Spleen (tissue), 7 donors: ENCODE measurements around the gene SECTM1.

ENCODE experiments used
- CTCF ChIP-seq, 11 experiments: fragments of 200-600 bp in 7 of 11; fragments of 450-650 bp in 4 of 11; sonication (generic) in 4 of 11; IDR thresholded peaks in 8 of 11; conservative IDR thresholded peaks in 3 of 11; 1 replicate in 7 of 11; 2 replicates in 4 of 11; pipeline versions ENCODE4 v1.4.0 to v1.8.0; 2016 to 2021; ENCODE audit warnings: antibody characterized with exemption in 11 of 11, inconsistent platforms in 4 of 11, mild to moderate bottlenecking in 1 of 11
- POLR2A ChIP-seq, 3 donors: fragments of 450-650 bp; IDR thresholded peaks; one replicate each; pipeline ENCODE4 v1.5.1; 2017; ENCODE audit warnings: antibody characterized with exemption in 3 of 3, mild to moderate bottlenecking in 1 of 3
- POLR2AphosphoS5 ChIP-seq, 3 donors: sonication (generic); formaldehyde crosslinking; IDR thresholded peaks; one replicate each; pipeline ENCODE4 v1.5.1; 2017; ENCODE audit warnings: antibody characterized with exemption in 3 of 3
- donor health status: DM: no; HTN: no; CAD: no; lungs with moderate emphysema.
- donor health status: DM: no; HTN: no; CAD: no.
- donor health status: DM: no; HTN: no; CAD: no.

GRCh38 chr17:82315703-82316358, 17.7 kb downstream of the SECTM1 start:
- TF ChIP-seq POLR2AphosphoS5 (IDR thresholded peaks at IDR 0.05) (peak; percentile 43 to 79 (median 52)), CTCF (IDR thresholded peaks at IDR 0.05 in 8 of 11, conservative IDR thresholded peaks at IDR 0.05 in 3 of 11) (peak in 1 of 11 experiments; percentile 7), POLR2A (IDR thresholded peaks at IDR 0.05) (no peak)
